Thoracic aorta (tissue), 2 donors: ENCODE data around the gene ST7. TPM values are rescaled to one million over a fixed set of nuclear protein-coding genes. Genes with fewer than 3 reads are reported as not detected.

Experiments used
- ATAC-seq: fragments of 150-250 bp; one replicate; pipeline ENCODE4 v1.8.0; 2017; ENCODE audit warnings: low read depth; ENCODE audit not compliant: insufficient number of reproducible peaks, low FRiP score
- DNase-seq: peaks from one replicate; pipeline ENCODE4 v3.0.0-alpha.2; 2020; ENCODE audit warnings: low spot score
- H3K27ac ChIP-seq, 2 donors: fragments of 200-600 bp; sonication (generic); 1 replicate in 1 of 2; 2 replicates in 1 of 2; pipeline ENCODE4 v1.5.1; 2016; ENCODE audit warnings: mild to moderate bottlenecking in 2 of 2, moderate library complexity in 2 of 2
- H3K27me3 ChIP-seq: fragments of 200-600 bp; sonication (generic); replicated peaks from 2 replicates; pipeline ENCODE4 v1.6.0; 2016; ENCODE audit warnings: mild to moderate bottlenecking; ENCODE audit not compliant: insufficient read depth
- H3K36me3 ChIP-seq: fragments of 200-600 bp; sonication (generic); one replicate; pipeline ENCODE4 v1.5.1; 2016
- H3K4me1 ChIP-seq, 2 donors: fragments of 200-600 bp; sonication (generic); 1 replicate in 1 of 2; 2 replicates in 1 of 2; pipeline versions ENCODE4 v1.5.1 to v1.6.0; 2016; ENCODE audit warnings: low read depth in 2 of 2, mild to moderate bottlenecking in 1 of 2; ENCODE audit not compliant: control insufficient read depth in 1 of 2
- H3K4me3 ChIP-seq: fragments of 200-600 bp; sonication (generic); 2 replicates; pipeline ENCODE4 v1.5.1; 2016; ENCODE audit warnings: mild to moderate bottlenecking
- H3K9me3 ChIP-seq: fragments of 200-600 bp; sonication (generic); 2 replicates; pipeline ENCODE4 v1.5.1; 2016
- CTCF ChIP-seq: fragments of 200-600 bp; sonication (generic); IDR thresholded peaks from one replicate; pipeline ENCODE4 v1.5.1; 2019; ENCODE audit warnings: antibody characterized with exemption
- total RNA-seq, 2 donors: library from RNA; depleted of rRNA; stranded (reverse); fragments of >200 nt; gene quantifications; one replicate each; pipeline versions ENCODE4 v1.1.0 to v1.2.3, GENCODE V29; 2016

ST7 gene
- total RNA-seq, 2 donors from 2014 or later: 29.8 to 56.2 TPM

- no peak for TF ChIP-seq CTCF
Observed at GRCh38 chr7:117188949-117189592, 235.8 kb downstream of the ST7 start.

GRCh38 chr7:117190104-117190503, 236.8 kb downstream of the ST7 start:
- H3K27ac ChIP-seq: no peak overlapping the region
- H3K4me3 ChIP-seq: no peak overlapping the region
- no peak for TF ChIP-seq CTCF
- H3K36me3 ChIP-seq: peaks cover 14% of the 10 kb centered on the region
- H3K9me3 ChIP-seq: no peaks in the 10 kb centered on the region
- DNase-seq (no peak), ATAC-seq (no peak)
- H3K4me1 ChIP-seq: peaks cover 5 to 11% of the 10 kb centered on the region in 2 donors
- H3K27me3 ChIP-seq: no peaks in the 10 kb centered on the region

More at GRCh38 chr7:117188949-117189592, 235.8 kb downstream of the ST7 start:
- ATAC-seq (no peak), DNase-seq (no peak)
- Histone ChIP-seq H3K9me3 (no peaks in the 10 kb centered on the region), H3K36me3 (peaks cover 14% of the 10 kb centered on the region), H3K27ac (no peak overlapping the region), H3K4me3 (no peak overlapping the region), H3K27me3 (no peaks in the 10 kb centered on the region), H3K4me1 (peaks cover 5 to 14% of the 10 kb centered on the region in 2 donors)

- ATAC-seq (no peak), DNase-seq (no peak)
- TF ChIP-seq CTCF: no peak
- Histone ChIP-seq H3K36me3 (peaks cover 14% of the 10 kb centered on the region), H3K4me3 (no peak overlapping the region), H3K27me3 (no peaks in the 10 kb centered on the region), H3K27ac (no peak overlapping the region), H3K4me1 (peaks cover 5 to 11% of the 10 kb centered on the region in 2 donors), H3K9me3 (no peaks in the 10 kb centered on the region)
Observed at GRCh38 chr7:117190746-117191435, 237.6 kb downstream of the ST7 start.

GRCh38 chr7:117192108-117192507, 238.8 kb downstream of the ST7 start:
- Histone ChIP-seq H3K27me3 (no peaks in the 10 kb centered on the region), H3K9me3 (no peaks in the 10 kb centered on the region), H3K36me3 (peaks cover 14% of the 10 kb centered on the region), H3K27ac (no peak overlapping the region), H3K4me1 (peaks cover 0 to 3% of the 10 kb centered on the region in 2 donors), H3K4me3 (no peak overlapping the region)
- TF ChIP-seq CTCF: no peak
- DNase-seq (no peak), ATAC-seq (no peak)

GRCh38 chr7:117193564-117193963, 240.3 kb downstream of the ST7 start:
- Histone ChIP-seq H3K4me3 (no peak overlapping the region), H3K4me1 (no peaks in the 10 kb centered on the region), H3K27ac (no peak overlapping the region), H3K9me3 (no peaks in the 10 kb centered on the region), H3K36me3 (peaks cover 18% of the 10 kb centered on the region), H3K27me3 (no peaks in the 10 kb centered on the region)
- no peak for DNase-seq
- no peak for TF ChIP-seq CTCF
- ATAC-seq: no peak
